CD4-positive, alpha-beta T cell treated with Interleukin-6 for 4 hours (primary cell): Measurements from ENCODE around the gene PFKFB1.
A peak's percentile ranks its signal among the peaks of the same experiment; 100 is the strongest.
"Not testable (repeated sequence)": the region's sequence is repeated elsewhere in the genome, so short reads cannot be mapped to it uniquely, and the experiment has no call there.

Experiments
- DNase-seq: peaks from one replicate; pipeline ENCODE4 v3.0.0-alpha.2; 2020; ENCODE audit warnings: mixed read lengths

The PFKFB1 gene

DNA sequence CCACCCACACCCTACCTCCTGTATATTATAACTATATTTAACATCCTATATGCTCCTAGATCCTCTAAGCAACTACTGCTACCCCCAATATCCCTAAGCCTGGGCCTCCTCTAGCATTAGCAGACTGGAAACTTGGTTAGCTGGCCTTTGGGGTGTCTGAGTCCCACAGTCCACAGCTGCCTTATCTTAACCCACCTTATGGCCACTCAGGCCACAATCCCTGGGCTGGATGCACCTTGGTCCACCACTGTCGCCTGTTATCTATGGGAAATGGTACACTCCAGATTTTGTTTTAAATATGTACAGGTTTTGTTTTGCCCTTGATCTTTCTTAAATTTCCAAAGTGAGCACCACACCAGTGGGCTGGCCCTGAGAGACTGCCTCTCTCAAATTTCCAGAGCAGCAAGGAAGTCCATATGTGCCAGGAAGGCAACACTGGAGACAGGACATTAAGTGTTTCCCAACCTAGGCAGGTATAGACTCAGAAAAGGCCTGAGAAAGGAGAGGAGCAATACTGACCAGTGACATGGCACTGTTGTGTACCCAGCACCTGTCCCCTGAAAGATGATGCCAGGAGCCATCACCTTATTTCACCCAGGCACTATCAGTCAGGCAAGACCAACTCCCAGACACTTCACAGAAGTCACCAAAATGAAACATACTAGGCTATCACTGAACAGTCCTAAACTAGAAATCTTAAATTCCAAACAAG lies 921 bp downstream of the PFKFB1 start:
- DNase-seq: no peak

DNA sequence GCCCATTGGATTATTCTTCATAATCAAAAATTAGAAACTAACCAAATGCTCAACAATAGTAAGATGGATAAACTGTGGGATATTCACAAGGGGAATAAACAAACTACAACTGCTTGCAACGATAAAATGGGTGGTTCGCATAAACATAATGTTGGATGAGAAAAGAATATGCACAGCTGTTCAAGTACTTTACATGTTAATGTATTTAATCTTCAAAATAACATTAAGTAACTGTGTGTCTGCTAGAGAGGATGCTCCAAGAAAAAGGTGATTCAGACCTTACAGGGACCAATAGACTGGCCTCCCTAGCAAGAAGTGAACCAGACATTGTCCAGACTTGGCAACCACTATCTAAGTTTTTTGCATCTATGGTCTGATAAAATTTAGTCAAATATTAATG lies 2.3 kb downstream of the PFKFB1 start:
- no peak for DNase-seq

DNA sequence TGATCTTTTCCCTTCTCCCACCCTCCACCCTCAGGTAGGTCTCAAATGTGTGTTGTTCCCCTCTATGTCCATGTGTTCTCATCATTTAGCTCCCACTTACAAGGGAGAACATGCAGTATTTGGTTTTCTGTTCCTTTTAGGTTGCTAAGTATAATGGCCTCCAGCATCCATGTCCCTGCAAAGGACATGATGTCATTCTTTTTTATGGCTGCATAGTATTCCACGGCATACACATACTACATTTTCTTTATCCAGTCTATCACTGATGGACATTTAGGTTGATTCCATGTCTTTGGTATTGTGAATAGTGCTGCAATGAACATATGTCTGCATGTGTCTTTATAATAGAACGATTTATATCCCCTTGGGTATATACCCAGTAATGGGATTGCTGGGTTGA lies 10.7 kb downstream of the PFKFB1 start:
- not testable (repeated sequence) for DNase-seq

DNA sequence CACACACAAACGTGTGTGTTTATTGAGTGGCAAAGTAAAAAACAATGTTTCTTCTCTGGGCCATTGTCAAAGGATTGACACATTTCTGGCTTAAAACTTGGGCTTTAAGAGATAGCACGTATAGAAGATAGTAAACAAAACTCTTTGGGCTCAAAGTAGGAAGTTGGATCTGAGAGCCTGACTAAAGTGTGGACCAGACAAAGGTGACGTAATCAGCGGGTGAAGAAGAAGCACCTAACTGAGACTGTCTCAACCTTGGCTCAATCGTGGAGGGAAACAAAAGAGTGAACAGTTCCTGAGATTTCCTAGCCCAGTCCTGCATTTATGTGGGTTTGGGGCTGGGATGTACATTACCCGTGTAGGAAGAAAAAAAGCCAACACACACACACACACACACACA lies 13.7 kb downstream of the PFKFB1 start:
- DNase-seq: no peak

DNA sequence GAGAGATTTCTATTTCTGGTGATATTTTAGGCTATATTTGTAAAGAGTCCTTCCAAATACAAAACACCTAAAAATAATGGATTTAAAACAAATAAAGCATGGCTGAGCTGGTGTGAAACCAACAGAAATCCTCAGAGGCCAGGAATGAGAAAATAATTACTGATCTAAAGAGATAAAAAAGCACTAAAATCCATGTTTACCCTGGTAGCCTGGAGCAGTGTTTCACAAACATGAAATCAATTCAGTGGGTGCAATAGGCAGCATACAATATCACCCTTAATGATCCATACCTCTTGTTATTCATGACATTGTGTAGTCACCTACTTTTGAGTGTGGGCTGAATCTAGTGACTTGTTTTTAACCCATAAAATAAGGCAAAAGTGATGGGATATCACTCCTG lies 14.6 kb downstream of the PFKFB1 start:
- DNase-seq: no peak

DNA sequence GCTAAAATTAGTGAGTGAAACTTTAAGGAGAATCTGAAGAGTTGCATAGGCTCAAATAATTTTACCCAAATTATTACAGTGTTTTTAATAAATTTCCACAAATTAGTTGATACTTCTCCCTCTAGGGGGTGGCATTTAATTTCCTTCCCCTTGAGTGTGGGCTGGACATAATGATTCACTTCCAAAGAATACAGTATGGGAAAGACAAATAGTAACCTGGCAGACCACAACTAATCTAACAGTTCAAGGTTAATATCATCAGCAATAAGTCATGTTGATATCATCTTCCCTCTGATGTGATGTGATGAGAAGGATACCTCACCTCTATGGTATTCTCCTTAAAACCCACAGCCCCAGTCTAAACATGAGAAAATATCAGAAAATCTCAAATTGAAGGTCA lies 15.5 kb downstream of the PFKFB1 start:
- DNase-seq: no peak

DNA sequence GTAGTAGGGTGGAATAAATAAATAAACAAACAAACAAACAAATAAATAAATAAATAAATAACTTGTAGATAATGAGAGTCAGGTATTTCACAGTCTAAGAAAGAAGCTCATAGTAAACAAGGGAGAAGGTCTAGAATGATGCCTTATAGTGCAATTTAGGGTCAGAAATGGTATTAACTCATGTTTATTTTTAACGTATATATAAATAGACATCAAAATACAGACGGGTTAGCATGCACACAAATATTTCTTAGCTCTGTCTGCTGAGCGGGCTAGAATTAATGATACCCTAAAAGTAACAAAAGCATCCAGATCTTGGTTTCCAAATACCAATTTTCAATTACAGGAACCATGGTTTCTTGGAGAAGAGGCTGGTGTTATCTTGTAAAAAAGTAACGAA lies 16.6 kb downstream of the PFKFB1 start:
- DNase-seq: no peak

DNA sequence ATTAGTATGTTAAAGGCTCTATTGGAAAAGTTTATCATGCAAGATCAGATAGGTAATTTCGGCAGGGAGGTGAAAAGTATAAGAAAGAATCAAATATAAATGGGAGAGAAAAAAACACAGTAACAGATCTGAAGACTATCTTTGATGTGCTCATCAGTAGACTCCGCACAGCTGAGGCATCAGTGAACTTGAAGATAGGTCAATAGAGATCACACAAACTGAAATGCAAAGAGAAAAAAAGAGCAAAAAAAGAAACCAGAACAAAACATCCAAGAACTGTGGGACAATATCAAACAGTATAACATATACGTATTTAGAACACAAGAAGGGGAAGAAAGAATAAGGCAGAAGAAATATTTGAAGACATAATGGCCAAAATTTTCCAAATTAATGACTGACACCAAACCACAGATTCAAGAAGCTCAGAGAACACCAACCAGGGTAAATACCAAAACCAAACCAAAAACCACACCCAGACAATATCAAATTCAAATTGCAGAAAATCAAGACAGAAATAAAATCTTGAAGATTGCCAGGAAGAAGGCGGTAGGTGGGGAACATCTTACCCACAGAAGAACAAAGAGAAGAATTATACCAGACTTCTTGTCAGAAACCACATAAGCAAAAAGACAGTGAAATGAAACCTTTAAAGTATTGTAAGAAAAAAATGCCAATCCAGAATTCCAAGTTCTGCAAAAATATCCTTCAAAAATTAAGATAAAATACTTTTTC lies 29.1 kb downstream of the PFKFB1 start:
- peak; percentile 23 for DNase-seq

DNA sequence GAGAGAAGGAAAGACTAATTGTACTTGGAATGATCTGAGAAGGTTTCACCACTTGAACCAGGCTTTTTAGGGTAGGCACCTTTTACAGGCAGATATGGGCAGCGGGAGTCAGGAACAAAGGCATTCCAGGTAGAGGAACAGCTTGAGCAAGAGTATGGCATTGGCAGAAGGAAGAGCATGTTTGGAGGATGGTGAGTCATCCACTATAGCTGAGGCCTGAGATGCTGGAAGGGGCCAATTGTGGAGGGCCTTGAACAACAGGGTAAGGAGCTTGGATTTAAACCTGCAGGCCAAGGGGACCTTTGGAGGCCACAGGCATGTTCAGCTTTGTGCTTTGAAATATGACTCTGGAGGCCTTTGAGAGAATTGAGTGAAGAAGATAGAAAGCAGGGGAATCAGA lies 32.2 kb downstream of the PFKFB1 start:
- DNase-seq: no peak

DNA sequence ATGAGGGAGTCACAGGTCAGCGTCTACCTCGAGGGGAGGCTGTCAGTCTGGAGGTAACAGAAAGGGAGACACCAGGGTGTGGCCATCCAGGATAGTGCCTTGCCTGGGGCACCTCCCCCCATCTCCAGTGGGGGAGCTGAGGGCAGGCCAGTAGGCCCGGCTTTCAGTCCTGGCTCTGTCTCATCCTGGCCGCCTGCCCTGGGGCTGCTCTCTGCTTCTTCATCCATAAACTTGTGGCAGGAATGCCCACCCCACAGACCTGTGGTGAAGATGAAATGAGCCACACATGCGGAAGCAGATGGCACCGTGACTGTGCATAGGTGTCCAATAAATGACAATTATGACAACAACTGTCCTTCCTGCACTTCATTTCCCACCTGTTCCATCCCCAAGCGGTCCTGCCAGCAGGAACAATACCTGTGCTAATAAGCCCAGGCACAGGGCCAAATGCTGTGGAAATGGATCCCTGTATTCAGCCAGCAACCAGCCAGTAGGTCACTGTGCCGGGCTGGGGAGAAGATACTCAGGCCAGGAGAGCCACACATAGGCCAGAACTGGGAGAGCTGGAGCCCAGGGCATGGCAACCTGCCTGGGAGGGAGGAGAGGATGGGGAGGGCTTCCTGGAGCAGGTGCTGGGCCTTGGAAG lies 43.1 kb downstream of the PFKFB1 start:
- no peak for DNase-seq

DNA sequence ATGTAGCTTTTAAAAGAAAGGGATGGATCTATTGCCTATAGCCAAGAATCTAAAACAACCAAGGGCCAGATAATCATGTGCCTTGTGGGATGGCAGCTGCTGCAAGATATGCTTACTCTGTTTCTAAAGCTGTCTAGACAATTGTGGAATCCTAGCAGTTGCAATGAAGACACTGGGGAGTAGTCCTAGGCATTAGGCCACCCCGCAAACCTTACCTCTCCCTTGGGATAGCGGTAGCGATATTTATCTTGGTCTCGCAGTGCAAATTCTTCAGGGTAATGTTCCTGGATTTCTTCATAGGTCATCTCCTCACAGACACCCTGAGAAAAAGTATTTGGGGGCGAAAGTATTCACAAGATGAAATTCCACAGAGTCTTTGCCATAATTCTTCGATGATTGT lies 48.8 kb downstream of the PFKFB1 start:
- no peak for DNase-seq

DNA sequence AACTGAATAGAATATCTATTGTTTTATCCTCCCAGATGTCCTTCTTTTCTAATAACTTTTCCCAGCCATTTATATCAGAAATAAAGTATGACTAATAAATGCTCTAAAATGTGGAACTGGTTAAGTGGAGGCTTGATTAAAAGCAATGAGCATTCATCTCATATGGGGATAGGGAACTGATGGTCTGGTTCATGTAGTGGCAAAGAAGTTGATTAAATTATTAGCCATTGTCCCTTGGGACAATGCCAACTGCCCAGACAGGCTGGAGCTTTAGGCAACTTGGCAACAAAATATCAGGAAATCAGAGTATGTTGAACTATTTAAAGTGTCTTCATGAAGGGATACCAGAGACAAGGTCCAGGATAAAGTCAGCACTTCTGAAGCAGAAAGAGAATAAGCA lies 49.2 kb downstream of the PFKFB1 start:
- no peak for DNase-seq

DNA sequence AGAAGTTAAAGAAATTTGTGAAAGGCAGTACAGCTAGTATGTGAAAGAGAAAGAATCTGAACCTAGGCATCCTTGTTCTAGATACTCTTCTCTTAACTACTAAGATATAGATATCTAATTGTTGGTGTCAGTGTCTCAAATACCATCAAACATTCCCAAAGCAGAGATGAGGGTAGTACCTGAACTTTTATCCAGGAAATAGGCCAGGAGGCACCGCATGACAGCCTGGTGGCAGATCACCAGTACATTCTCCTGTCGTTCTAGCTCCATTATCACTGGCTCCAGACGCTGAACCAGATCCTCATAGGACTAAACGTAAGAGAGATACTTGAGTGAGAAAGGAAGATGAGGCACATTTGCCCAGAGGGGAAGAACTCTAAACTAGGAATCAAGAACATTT lies 56.6 kb downstream of the PFKFB1 start:
- DNase-seq: no peak

DNA sequence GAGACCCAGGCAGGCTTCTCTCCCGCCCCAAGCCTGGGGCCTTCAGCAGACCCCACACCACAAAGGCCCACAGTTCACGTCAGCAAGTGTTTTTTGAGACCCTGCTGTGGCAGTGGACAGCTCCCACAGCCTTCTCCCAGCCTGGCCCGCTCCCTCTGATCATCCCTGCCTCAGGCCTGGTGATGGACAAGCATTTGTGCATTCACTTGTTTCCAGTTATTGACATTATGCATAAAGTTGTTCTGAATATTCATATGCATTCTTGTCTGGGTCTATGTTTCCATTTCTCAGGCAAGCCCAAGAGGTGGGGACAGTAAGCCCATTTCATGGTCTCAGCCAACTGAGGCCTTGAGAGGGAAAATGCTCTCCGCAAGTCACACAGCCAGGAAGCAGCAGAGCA lies 58.7 kb downstream of the PFKFB1 start:
- DNase-seq: no peak

DNA sequence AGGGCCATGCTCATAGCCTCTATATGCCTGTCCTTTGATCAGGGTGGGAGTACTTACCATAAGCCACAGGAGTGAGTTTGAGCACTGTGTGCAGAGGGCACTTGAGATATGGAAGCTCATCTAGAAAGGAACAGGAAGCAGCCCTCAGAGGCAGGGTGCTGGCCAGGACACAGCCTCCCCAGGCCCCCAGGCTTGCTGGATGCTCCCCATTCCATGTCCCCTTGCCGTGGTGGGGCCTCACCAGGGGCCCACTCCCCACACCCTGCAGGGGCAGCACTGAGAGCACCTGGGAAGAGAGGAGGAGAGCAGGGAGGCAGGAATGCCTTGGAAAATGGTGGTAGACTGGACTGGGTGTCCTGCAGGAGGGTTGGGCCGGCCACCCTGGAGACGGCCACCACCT lies 59.1 kb downstream of the PFKFB1 start:
- DNase-seq: no peak

DNA sequence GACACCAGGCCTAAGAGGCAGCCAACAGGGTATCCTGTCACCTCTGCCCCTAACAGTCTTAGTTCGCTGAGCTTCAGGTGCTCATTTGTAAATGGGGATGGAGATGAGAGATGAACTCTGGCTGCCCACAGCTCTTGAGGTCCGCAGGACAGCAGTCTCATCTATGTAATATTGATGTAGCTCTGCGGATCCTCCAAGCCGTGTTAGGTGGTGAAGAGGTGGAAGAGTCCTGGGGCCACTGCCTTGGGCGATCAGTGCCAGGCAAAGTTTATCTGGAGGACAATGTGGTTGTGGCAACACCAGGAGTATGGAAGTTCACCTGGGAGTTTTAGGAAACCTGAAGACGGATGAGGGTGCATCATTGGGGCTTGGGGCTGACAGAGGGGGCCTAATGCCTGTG lies 59.9 kb downstream of the PFKFB1 start:
- no peak for DNase-seq

DNA sequence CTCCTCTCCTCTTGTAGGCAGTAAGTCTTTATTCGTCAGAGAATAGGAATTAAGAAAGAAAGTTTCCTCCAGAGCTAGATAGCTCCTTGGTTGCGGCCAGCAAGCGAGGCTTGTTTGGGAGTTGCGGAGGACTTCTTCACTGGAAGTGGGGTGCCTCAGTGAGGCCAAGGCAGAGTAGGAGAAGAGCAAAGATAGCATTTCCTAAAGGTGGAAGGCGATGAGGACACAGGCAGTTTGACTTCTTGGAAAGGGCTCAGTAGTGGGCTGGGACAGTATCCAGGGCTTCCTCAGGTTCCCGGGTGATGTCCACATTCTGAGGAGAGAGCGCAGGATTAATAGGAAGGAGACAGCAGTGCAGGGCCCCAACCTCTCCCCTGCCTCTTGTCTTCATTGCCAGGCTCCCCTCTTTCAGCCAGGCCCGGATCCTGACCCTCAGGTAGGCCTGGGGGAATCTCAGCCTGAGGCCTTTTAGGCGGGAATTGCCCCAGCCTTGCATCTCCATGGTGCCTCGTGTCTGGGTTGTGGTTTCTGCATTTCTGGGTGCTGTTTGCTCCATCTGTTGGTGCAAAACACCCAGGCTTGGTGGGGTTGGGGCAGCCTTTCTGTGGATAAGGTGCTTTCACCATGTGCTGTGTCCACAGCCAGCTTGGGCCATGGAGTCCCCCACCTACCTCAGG lies 60.7 kb downstream of the PFKFB1 start:
- no peak for DNase-seq

DNA sequence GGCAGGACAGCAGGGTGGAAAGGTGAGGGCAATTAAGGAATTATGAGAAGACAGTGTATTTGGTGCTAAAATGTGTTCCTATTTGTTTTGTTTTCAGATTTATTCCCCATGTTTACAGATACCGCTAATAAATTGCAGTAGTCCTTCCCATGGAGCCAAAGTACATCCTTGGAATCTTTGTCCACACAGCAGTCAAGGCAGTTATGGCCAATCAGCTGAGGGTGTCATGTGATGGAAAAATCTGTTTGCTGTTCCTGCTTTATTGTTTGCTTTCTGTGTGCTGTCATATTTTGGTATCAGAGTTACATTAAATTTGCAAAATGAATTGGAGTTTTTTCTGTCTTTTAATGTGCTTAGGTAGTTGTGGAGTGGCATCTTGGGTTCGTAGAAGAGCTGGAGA lies 62.9 kb downstream of the PFKFB1 start:
- DNase-seq: no peak

DNA sequence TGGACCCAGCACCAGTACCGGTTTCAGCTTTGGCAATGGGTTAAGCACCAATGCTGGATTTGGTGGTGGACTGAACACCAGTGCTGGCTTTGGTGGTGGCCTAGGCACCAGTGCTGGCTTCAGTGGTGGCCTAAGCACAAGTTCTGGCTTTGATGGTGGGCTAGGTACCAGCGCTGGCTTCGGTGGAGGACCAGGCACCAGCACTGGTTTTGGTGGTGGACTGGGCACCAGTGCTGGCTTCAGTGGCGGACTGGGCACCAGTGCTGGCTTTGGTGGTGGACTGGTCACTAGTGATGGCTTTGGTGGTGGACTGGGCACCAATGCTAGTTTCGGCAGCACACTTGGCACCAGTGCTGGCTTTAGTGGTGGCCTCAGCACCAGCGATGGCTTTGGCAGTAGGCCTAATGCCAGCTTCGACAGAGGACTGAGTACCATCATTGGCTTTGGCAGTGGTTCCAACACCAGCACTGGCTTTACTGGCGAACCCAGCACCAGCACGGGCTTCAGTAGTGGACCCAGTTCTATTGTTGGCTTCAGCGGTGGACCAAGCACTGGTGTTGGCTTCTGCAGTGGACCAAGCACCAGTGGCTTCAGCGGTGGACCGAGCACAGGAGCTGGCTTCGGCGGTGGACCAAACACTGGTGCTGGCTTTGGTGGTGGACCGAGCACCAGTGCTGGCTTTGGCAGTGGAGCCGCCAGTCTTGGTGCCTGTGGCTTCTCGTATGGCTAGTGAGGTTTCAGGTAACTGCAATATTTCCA lies 63.5 kb downstream of the PFKFB1 start:
- DNase-seq: no peak

DNA sequence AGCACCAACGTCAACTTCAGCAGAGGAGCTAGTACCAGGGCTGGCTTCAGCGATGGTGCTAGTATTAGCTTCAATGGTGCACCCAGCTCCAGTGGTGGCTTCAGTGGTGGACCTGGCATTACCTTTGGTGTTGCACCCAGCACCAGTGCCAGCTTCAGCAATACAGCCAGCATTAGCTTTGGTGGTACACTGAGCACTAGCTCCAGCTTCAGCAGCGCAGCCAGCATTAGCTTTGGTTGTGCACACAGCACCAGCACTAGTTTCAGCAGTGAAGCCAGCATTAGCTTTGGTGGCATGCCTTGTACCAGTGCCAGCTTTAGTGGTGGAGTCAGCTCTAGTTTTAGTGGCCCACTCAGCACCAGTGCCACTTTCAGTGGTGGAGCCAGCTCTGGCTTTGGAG lies 65.1 kb downstream of the PFKFB1 start:
- no peak for DNase-seq

DNA sequence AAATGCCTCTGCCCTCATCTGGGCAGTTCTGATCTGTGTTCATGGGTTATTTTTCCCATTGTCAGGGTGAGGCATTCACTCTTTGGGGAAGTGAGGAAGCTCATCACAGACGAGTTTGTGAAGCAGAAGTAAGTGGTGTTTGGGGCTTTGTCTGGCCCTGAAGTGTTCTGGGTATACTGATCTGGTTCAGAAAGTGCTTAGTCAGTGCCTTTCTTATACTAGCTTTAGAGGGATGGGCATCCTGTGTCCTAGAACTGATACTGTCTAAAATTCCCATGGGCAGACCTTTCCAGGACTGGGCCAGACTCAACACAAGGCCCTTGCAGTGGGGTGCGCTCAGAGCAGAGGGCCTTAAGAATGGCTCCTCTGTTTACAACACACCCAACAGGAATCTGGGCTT lies 67.0 kb downstream of the PFKFB1 start:
- no peak for DNase-seq

DNA sequence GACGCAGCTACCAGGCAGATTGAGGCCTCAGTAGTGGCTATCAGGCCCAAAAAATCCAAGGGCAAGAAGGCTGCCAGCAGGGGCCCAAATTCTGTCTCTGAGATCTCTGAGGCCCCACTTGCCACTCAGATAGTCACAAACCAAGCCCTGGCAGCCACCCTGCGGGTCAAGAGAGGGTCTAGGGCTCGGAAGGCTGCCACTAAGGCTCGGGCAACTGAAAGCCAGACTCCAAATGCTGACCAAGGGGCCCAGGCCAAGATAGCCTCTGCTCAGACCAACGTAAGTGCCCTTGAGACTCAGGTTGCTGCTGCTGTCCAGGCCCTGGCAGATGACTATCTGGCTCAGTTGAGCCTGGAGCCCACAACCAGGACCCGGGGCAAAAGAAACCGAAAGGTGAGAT lies 70.6 kb downstream of the PFKFB1 start:
- no peak for DNase-seq

DNA sequence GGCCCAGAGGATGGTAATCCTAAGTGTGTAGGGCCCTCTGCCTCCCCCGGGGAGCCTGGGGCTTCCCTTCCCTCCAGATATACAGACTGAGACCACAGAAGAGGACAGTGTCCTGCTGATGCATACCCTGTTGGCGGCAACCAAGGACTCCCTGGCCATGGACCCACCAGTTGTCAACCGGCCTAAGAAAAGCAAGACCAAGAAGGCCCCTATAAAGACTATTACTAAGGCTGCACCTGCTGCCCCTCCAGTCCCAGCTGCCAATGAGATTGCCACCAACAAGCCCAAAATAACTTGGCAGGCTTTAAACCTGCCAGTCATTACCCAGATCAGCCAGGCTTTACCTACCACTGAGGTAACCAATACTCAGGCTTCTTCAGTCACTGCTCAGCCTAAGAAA lies 71.4 kb downstream of the PFKFB1 start:
- no peak for DNase-seq
